ENCODE measurements around the gene ABLIM2. TPM values are rescaled to one million over a fixed set of nuclear protein-coding genes. Genes with fewer than 3 reads are reported as not detected.

ABLIM2 gene
- total and polyA plus RNA-seq, 2 experiments from 2014 or later = 4.9 to 5.8 TPM

GRCh38 chr4:8106451-8107025, 52.1 kb downstream of the ABLIM2 start:
- TF ChIP-seq, protein P1, sequence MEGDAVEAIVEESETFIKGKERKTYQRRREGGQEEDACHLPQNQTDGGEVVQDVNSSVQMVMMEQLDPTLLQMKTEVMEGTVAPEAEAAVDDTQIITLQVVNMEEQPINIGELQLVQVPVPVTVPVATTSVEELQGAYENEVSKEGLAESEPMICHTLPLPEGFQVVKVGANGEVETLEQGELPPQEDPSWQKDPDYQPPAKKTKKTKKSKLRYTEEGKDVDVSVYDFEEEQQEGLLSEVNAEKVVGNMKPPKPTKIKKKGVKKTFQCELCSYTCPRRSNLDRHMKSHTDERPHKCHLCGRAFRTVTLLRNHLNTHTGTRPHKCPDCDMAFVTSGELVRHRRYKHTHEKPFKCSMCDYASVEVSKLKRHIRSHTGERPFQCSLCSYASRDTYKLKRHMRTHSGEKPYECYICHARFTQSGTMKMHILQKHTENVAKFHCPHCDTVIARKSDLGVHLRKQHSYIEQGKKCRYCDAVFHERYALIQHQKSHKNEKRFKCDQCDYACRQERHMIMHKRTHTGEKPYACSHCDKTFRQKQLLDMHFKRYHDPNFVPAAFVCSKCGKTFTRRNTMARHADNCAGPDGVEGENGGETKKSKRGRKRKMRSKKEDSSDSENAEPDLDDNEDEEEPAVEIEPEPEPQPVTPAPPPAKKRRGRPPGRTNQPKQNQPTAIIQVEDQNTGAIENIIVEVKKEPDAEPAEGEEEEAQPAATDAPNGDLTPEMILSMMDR (IDR thresholded peaks at IDR 0.05; ENCODE audit: low read depth, low read length) = no peak

DNA sequence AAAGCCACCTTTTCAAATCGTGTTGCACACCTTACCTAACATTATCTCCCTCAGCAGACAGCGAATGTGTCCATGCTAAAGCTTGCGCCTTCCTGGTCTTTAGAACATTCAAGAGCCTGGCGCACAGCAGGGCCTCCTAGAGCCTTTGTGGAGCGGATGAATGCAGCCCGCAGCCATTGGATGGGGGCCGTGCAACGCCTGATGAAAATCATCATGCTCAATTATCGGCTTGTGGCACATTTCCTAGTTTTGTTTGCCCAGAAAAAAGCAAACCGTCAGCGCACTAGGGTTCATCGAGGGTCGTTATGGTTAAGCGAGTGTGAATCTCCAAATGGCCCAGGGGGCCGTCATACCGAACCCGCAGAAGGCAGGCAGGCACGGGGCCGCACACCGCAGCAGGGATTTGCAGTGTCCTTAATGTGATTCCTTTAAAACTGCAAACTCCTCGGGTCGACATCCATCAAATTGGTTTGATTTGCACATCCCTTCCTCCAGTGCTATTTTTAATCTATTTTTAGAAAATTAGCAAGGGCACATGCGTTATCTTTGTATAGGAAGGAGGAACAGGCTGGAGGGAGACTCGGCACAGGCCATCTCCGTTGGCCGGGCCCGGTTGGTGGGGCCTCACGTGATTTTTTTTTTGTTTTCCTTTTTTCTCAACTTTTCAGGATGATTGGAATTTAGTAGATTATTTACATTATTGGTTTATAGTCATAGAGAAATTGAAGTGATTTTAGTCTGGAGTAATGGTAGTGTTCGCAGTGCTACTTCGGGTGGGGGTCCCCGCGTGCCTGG, 53.1 kb downstream of the ABLIM2 start:
- TF ChIP-seq, protein P1 (IDR thresholded peaks at IDR 0.05; ENCODE audit: low read depth, low read length) = no peak
- no peak for DNase-seq (ENCODE audit: low read depth in 1 of 2, low spot score in 1 of 2)

More at GRCh38 chr4:8106451-8107025, 52.1 kb downstream of the ABLIM2 start:
- no peak overlapping the region for H3K4me3 ChIP-seq
- no peaks in the 10 kb centered on the region for H3K9me3 ChIP-seq (ENCODE audit: low read depth)
- H3K36me3 ChIP-seq = no peaks in the 10 kb centered on the region
- H3K27me3 ChIP-seq = no peaks in the 10 kb centered on the region
- H3K4me1 ChIP-seq (ENCODE audit: low read depth) = no peaks in the 10 kb centered on the region
- DNase-seq (ENCODE audit: low read depth in 1 of 2, low spot score in 1 of 2) = no peak
- H3K27ac ChIP-seq = no peak overlapping the region

DNA sequence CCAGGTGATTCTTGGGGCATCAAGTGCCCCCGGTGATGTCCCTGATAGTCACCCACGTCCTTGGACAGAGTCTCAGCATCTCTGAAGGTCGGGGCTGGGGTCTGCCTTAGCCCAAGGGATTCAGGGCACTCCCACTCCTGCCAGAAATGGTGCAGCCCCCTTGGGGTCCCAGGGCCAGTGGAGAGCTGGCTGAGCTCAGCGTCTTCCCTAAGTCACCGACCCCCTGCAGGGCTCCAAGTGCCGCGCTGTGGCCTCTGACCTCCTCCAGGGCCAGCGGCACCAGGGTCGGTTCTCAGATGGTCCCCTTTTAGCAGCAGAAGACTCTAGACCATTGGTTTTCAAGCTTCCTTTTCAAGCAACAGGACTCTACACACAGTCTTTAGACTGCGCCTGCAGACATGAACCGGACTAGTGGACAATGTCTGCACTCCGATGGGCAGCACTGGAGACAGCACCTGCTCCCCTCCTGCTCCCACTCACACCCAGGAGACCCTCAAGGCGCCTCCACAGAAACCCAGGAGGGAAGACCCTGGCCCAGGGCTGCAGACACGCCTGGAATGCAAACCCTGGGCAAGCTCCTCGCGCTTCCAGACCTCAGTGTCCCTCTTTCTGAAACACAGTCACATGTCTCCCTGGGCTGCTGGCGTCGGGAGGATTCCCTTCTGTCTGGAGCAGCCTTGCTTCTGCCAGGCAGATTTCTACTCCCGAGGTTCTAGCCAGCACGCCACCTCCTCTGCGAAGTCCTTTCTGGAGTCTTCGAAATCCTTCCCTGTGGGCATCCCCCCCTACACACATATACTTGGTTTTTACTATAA, 53.9 kb downstream of the ABLIM2 start:
- H3K27me3 ChIP-seq = no peaks in the 10 kb centered on the region
- no peak for DNase-seq (ENCODE audit: low read depth in 1 of 2, low spot score in 1 of 2)
- TF ChIP-seq, protein P1 (IDR thresholded peaks at IDR 0.05; ENCODE audit: low read depth, low read length) = no peak

More for the DNA sequence above, 53.1 kb downstream of the ABLIM2 start:
- H3K36me3 ChIP-seq = no peaks in the 10 kb centered on the region
- H3K27ac ChIP-seq = no peak overlapping the region
- H3K9me3 ChIP-seq (ENCODE audit: low read depth) = no peaks in the 10 kb centered on the region
- H3K27me3 ChIP-seq = no peaks in the 10 kb centered on the region
- H3K4me3 ChIP-seq = no peak overlapping the region
- no peaks in the 10 kb centered on the region for H3K4me1 ChIP-seq (ENCODE audit: low read depth)

DNA sequence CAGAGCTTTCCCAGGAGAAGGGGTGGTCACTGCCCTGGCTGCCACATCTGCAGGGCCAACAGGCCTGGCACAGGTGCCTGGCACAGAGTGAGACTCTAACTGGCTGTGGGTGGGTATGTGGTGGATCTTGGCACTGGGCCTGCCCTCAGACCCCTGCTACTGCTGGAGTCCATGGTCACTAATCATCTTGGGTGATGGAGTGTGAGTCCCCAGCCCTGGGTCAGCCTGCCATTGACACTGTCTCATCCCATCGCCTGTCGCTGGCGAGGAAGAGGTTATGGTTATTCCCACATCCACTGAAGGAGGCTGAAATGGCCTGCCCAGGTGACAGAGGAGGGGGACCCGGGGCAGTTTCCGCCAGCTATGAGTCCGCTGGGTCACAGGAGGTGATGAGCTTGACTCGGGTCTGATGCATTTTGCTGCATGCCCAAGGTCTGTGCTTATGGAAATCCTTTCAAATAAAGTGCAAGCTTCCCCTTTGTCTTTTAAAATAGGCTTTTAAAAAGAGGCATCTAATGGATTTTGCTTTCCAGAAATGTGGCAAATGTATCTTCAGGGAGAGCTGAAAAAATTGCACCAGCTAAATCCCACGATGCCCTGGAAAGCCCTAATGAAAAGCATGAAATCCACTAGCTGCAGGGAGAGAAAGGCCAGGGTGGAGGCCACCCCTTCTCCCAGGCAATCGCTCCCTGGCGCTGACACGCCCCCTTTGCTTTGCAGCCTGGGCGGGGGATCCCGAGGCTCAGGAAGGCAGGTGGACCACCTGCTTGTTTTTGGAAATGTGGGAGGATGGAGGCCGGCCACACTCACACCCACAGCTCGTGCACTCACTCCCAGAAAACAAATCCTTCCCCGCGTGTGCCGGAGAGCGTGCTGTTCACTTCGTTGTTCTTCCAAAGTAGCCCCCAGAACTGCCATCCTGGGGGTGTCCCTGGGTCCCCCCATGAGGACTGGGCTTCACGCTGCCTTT, 54.9 kb downstream of the ABLIM2 start:
- TF ChIP-seq, protein P1 (IDR thresholded peaks at IDR 0.05; ENCODE audit: low read depth, low read length) = no peak
- Histone ChIP-seq H3K36me3 (no peaks in the 10 kb centered on the region), H3K4me3 (no peak overlapping the region), H3K9me3 (ENCODE audit: low read depth) (no peaks in the 10 kb centered on the region), H3K4me1 (ENCODE audit: low read depth) (no peaks in the 10 kb centered on the region), H3K27me3 (no peaks in the 10 kb centered on the region), H3K27ac (no peak overlapping the region)
- DNase-seq (ENCODE audit: low read depth in 1 of 2, low spot score in 1 of 2) = no peak

More for the DNA sequence above, 53.9 kb downstream of the ABLIM2 start:
- Histone ChIP-seq H3K36me3 (no peaks in the 10 kb centered on the region), H3K27ac (no peak overlapping the region), H3K4me1 (ENCODE audit: low read depth) (no peaks in the 10 kb centered on the region), H3K9me3 (ENCODE audit: low read depth) (no peaks in the 10 kb centered on the region), H3K4me3 (no peak overlapping the region)

GRCh38 chr4:8102831-8103230, 55.8 kb downstream of the ABLIM2 start:
- Histone ChIP-seq H3K36me3 (no peaks in the 10 kb centered on the region), H3K4me1 (ENCODE audit: low read depth) (no peaks in the 10 kb centered on the region), H3K9me3 (ENCODE audit: low read depth) (no peaks in the 10 kb centered on the region), H3K27ac (no peak overlapping the region), H3K4me3 (no peak overlapping the region), H3K27me3 (no peaks in the 10 kb centered on the region)
- no peak for DNase-seq (ENCODE audit: low read depth in 1 of 2, low spot score in 1 of 2)
- TF ChIP-seq, protein P1 (IDR thresholded peaks at IDR 0.05; ENCODE audit: low read depth, low read length) = no peak

Measured in cardiac muscle cell (in vitro differentiated cells and primary cell).